Kidney (tissue), 14 donors: Measurements from ENCODE around the gene LBX2. TPM values are rescaled to one million over a fixed set of nuclear protein-coding genes. Genes with fewer than 3 reads are reported as not detected.

Experiments
- DNase-seq, 5 donors: peaks; one replicate each; pipeline ENCODE4 v3.0.0-alpha.2; 2013 to 2020
- FAIRE-seq: peaks from 2 replicates; lab custom pipeline; 2012; peaks lifted over from hg19 to GRCh38; lab: Jason Lieb, UNC
- H3K27ac ChIP-seq, 2 donors: one replicate each; pipeline ENCODE4 v1.7.0; 2013; ENCODE audit warnings: low read depth in 2 of 2, low read length in 2 of 2, inconsistent platforms in 1 of 2
- H3K27me3 ChIP-seq: one replicate; pipeline ENCODE4 v1.7.1; 2013; ENCODE audit warnings: low read length, inconsistent platforms; ENCODE audit not compliant: control insufficient read depth, insufficient read depth
- H3K36me3 ChIP-seq, 3 donors: one replicate each; pipeline versions ENCODE4 v1.7.0 to v1.7.1; 2013; ENCODE audit warnings: low read length in 3 of 3, control low read depth in 1 of 3, inconsistent platforms in 1 of 3; ENCODE audit not compliant: insufficient read depth in 3 of 3, control insufficient read depth in 2 of 3
- H3K4me1 ChIP-seq, 3 donors: one replicate each; pipeline versions ENCODE4 v1.7.0 to v1.7.1; 2013; ENCODE audit warnings: low read length in 3 of 3, inconsistent platforms in 1 of 3, low read depth in 1 of 3; ENCODE audit not compliant: control insufficient read depth in 2 of 3, insufficient read depth in 2 of 3
- H3K4me3 ChIP-seq, 3 donors: one replicate each; pipeline versions ENCODE4 v1.7.0 to v1.8.1; 2013; ENCODE audit warnings: low read length in 3 of 3, control low read depth in 1 of 3, inconsistent platforms in 1 of 3
- H3K9ac ChIP-seq, 3 donors: one replicate each; pipeline versions ENCODE4 v1.7.0 to v1.7.1; 2013; ENCODE audit warnings: low read length in 3 of 3, control low read depth in 1 of 3, inconsistent platforms in 1 of 3
- H3K9me3 ChIP-seq, 3 donors: one replicate each; pipeline versions ENCODE4 v1.7.0 to v1.7.1; 2013; ENCODE audit warnings: low read length in 3 of 3, control low read depth in 1 of 3, inconsistent platforms in 1 of 3; ENCODE audit not compliant: control insufficient read depth in 2 of 3, insufficient read depth in 1 of 3
- intact Hi-C: fragments of 100-400 bp; cut with DNase I; formaldehyde crosslinking; loops from one replicate; pipeline ENCODE4 v1.11.1; 2022
- polyA plus RNA-seq: library from polyadenylated mRNA; stranded (reverse); fragments of 350-450 nt; fragmentation: Illumina TruSeq; extraction: RNeasy Lipid Tissue Mini Kit (QIAGEN cat#74804); gene quantifications from one replicate; pipeline ENCODE4 v1.2.3, GENCODE V29; 2014; ENCODE audit warnings: low read depth, low replicate concordance; ENCODE audit not compliant: insufficient read depth
- total RNA-seq: library from RNA; stranded (reverse); fragmentation: NEBNext Ultra II Directional; extraction: Animal tissue kit (Norgen Biotek cat#: 25700); gene quantifications from one replicate; pipeline ENCODE4 v1.2.1, GENCODE V29; 2021
- TF ChIP-seq, protein P1 (sequence below): IDR thresholded peaks from 3 replicates; pipeline ENCODE4 v1.5.1; 2012; ENCODE audit warnings: mild to moderate bottlenecking, moderate library complexity, borderline replicate concordance; ENCODE audit not compliant: insufficient read depth; ENCODE audit errors: extremely low read depth
- donor health status: control.
- donor health status: control.
- donor health status: control.
- donor health status: control.
- donor health status: control.
- donor health status: DM: yes; HTN: yes; CAD: no.
- donor health status: Normal renal cell carcinoma (clear cell type).

LBX2 gene
- total and polyA plus RNA-seq, 2 donors from 2014 or later, result 1.5 to 2.5 TPM

DNA sequence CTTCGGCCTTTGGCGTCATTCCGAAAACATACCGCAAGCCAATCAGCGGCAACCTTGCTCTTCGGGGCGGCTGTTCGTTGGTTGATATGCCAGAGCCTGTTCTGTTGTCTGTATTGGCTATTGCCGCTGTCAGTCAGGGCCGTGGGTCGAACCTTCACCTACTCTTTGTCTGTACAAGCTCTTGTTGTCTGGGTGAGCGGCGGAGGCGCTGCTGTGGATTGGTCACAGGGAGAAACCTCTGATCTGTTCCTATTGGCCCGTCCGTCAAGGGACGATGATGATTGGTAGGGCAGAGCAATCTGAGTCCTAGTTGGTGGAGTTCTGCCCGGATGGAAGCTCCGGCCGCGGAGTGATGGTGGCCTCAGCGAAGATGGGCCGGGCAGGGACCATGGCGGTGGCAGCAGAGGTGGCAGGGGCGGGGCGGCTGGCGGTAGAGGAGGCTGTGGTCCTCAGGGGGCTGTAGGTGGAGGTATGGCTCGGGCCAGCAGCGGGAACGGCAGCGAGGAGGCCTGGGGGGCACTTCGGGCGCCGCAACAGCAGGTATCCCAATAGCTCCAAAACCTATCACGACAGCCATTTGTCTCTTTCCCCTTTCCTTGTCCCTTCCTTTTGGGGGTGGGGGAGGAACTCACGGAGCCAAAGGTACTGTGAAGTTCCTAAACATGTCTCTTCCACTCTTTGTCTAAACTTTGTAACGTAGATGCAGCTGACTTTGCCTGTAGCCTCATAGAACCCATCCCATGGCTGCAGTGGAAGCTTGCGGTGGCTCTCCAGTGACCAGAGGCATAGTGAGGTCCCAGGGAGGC lies 41.1 kb downstream of the LBX2 start, which contains the start of gene WBP1:
WBP1 (plus strand) TSS at position 307 of the 806 bp plus-strand sequence; CDS start at position 472, 165 bp downstream.
- peak within 1 kb of the TSS; percentile 96 to 97 for H3K27ac ChIP-seq
- peaks cover 0 to 3% (median 0%) of the 10 kb centered on the region in 3 donors for H3K36me3 ChIP-seq
- FAIRE-seq, result peak; percentile 99

DNA sequence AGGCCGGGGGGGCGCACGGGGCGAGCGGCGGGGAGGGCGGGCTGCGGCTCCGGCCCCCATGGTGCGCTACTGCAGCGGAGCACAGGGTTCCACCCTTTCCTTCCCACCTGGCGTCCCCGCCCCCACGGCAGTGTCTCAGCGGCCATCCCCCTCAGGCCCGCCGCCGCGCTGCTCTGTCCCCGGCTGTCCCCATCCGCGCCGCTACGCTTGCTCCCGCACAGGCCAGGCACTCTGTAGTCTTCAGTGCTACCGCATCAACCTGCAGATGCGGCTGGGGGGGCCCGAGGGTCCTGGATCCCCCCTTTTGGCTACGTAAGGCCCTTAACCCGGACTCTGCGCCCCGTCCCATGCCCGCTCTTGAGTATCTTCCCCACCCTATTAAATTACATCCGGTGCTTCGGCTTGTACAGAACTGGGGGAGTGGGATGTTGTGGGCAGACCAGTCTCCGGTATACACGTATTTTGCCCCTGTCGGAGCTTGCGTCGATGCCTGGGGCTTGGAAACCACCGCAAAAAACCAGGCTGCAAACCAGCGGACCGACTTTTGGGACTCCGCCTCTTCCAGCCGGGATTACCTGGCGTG lies 41.8 kb downstream of the LBX2 start:
- H3K36me3 ChIP-seq, result peaks cover 0 to 3% (median 0%) of the 10 kb centered on the region in 3 donors
- peaks cover 0 to 26% (median 12%) of the 10 kb centered on the region in 3 donors for H3K4me1 ChIP-seq
- H3K9me3 ChIP-seq, result no peaks in the 10 kb centered on the region
- TF ChIP-seq, protein P1, sequence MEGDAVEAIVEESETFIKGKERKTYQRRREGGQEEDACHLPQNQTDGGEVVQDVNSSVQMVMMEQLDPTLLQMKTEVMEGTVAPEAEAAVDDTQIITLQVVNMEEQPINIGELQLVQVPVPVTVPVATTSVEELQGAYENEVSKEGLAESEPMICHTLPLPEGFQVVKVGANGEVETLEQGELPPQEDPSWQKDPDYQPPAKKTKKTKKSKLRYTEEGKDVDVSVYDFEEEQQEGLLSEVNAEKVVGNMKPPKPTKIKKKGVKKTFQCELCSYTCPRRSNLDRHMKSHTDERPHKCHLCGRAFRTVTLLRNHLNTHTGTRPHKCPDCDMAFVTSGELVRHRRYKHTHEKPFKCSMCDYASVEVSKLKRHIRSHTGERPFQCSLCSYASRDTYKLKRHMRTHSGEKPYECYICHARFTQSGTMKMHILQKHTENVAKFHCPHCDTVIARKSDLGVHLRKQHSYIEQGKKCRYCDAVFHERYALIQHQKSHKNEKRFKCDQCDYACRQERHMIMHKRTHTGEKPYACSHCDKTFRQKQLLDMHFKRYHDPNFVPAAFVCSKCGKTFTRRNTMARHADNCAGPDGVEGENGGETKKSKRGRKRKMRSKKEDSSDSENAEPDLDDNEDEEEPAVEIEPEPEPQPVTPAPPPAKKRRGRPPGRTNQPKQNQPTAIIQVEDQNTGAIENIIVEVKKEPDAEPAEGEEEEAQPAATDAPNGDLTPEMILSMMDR, result no peak
- H3K9ac ChIP-seq, result peak overlapping the region; percentile 42 to 95 (median 91)
- peak; percentile 84 to 93 (median 87) for DNase-seq
- peak overlapping the region; percentile 70 to 92 (median 79) for H3K4me3 ChIP-seq
- no peak for FAIRE-seq
- H3K27ac ChIP-seq, result peak overlapping the region; percentile 96 to 97
- H3K27me3 ChIP-seq, result no peaks in the 10 kb centered on the region
- intact Hi-C loops, result no loop called here

More for the DNA sequence above, 41.1 kb downstream of the LBX2 start, which contains the start of gene WBP1:
- intact Hi-C loops, result no loop called here
- no peaks in the 10 kb centered on the region for H3K27me3 ChIP-seq
- H3K9ac ChIP-seq, result peak within 1 kb of the TSS; percentile 91 to 95 (median 94)
- peak within 1 kb of the TSS; percentile 79 to 97 (median 97) for H3K4me3 ChIP-seq
- H3K9me3 ChIP-seq, result no peaks in the 10 kb centered on the region
- TF ChIP-seq, protein P1, result no peak
- peak; percentile 100 for DNase-seq
- H3K4me1 ChIP-seq, result peaks cover 0 to 26% (median 12%) of the 10 kb centered on the region in 3 donors

DNA sequence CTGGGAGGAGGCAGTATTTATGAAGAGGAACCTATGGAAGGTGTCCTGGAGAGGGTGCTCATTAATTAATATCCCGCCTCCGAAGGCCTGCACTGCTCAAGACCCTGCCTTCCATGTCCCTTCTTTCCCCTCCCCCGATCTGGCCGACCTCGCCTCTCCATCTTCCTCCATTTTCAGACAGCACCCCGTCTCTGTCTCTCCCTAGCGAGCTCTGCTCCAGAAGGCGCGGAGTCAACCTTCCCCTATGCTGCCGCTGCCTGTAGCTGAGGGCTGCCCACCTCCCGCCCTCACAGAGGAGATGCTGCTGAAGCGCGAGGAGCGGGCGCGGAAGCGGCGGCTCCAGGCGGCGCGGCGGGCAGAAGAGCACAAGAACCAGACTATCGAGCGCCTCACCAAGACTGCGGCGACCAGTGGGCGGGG lies 42.3 kb downstream of the LBX2 start:
- FAIRE-seq (no peak), DNase-seq (no peak)
- Histone ChIP-seq H3K27me3 (no peaks in the 10 kb centered on the region), H3K4me3 (peak overlapping the region; percentile 56 to 79 (median 59)), H3K9ac (peak overlapping the region; percentile 11 to 62 (median 40)), H3K4me1 (peaks cover 0 to 26% (median 12%) of the 10 kb centered on the region in 3 donors), H3K9me3 (no peaks in the 10 kb centered on the region), H3K36me3 (no peaks in the 10 kb centered on the region), H3K27ac (peak overlapping the region; percentile 96 to 97)
- TF ChIP-seq, protein P1, result no peak
- intact Hi-C loops, result no loop called here
